Naive thymus-derived CD8-positive, alpha-beta T cell (primary cell): ENCODE results near the gene NPAS3. TPM values are rescaled to one million over a fixed set of nuclear protein-coding genes. Genes with fewer than 3 reads are reported as not detected.

Experiments used
- ATAC-seq, 2 donors: fragments of 150-1000 bp; cut with Tn5 transposase in 1 of 2; sonication (Bioruptor Pico), chemical (Tn5 transposase) in 1 of 2; 1 replicate in 1 of 2; 2 replicates in 1 of 2; pipeline ENCODE4 v1.10.0; 2021; ENCODE audit warnings: mild to moderate bottlenecking in 2 of 2, moderate library complexity in 2 of 2
- POLR2A ChIA-PET: fragments of 350-600 bp; sonication (Branson Sonifier 250); formaldehyde crosslinking; loops from one replicate; lab custom pipeline; 2021; ENCODE audit warnings: antibody characterized with exemption; lab: Charles Lee
- DNase-seq, 10 donors: peaks; one replicate each; pipeline versions ENCODE4 v3.0.0 to v3.0.0-alpha.2; 2020 to 2022
- H3K27ac Mint-ChIP-seq, 10 donors: one replicate each; pipeline ENCODE4 v1.8.0; 2020 to 2022; ENCODE audit warnings: mild to moderate bottlenecking in 10 of 10, mixed read lengths in 10 of 10, moderate library complexity in 4 of 10, inconsistent platforms in 1 of 10
- H3K27me3 Mint-ChIP-seq, 5 donors: one replicate each; pipeline ENCODE4 v1.8.0; 2021 to 2022; ENCODE audit warnings: mixed read lengths in 5 of 5
- H3K36me3 Mint-ChIP-seq, 3 donors: one replicate each; pipeline ENCODE4 v1.8.0; 2020 to 2022; ENCODE audit warnings: mixed read lengths in 3 of 3, mild to moderate bottlenecking in 2 of 3, inconsistent platforms in 1 of 3
- H3K4me1 Mint-ChIP-seq, 4 donors: one replicate each; pipeline ENCODE4 v1.8.0; 2021 to 2022; ENCODE audit warnings: mixed read lengths in 4 of 4
- H3K4me3 Mint-ChIP-seq, 10 donors: one replicate each; pipeline ENCODE4 v1.8.0; 2020 to 2022; ENCODE audit warnings: mild to moderate bottlenecking in 10 of 10, mixed read lengths in 10 of 10, moderate library complexity in 6 of 10, inconsistent platforms in 1 of 10
- H3K9me3 Mint-ChIP-seq, 9 donors: one replicate each; pipeline ENCODE4 v1.8.0; 2020 to 2022; ENCODE audit warnings: mixed read lengths in 9 of 9, mild to moderate bottlenecking in 3 of 9, inconsistent platforms in 1 of 9, moderate library complexity in 1 of 9
- polyA plus RNA-seq, 3 donors: library from polyadenylated mRNA; unstranded; fragments of 300-500 nt; fragmentation: Illumina TruSeq; gene quantifications; one replicate each; pipeline ENCODE4 v1.2.3, GENCODE V29; 2021
- total RNA-seq, 8 experiments: library from RNA in 2 of 8; stranded (reverse) in 2 of 8; gene quantifications; one replicate each; pipeline ENCODE4 v1.2.3 and lab custom pipeline; 2021 to 2026

The NPAS3 gene
- total and polyA plus RNA-seq, 5 experiments from 2014 or later, result not detected

DNA sequence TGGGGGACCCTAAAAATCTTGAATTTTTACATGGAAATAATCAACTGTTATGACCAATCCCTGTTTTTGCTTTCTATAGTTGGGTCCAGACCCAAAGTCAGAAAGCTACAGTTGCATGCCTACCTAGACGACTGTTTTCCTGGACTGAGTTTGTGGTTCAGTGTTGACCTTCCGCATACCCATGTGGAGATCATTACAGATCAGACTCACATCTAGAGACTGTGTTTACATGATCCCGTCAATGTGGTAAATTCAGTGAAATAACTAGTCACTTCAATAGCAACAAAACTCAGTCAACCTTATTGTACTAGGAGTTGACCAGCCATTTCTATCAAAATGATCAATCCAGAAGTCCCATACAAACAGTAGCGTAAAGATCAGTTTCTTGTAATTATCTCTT lies 754.6 kb downstream of the NPAS3 start:
- no peak for DNase-seq
- H3K4me1 Mint-ChIP-seq, result no peaks in the 10 kb centered on the region
- no peak overlapping the region for H3K4me3 Mint-ChIP-seq
- H3K27me3 Mint-ChIP-seq, result peaks cover 0 to 8% (median under 1%) of the 10 kb centered on the region in 5 donors
- POLR2A ChIA-PET, result no interaction called here
- no peak overlapping the region for H3K27ac Mint-ChIP-seq
- ATAC-seq, result no peak
- peaks cover 0 to 2% (median 0%) of the 10 kb centered on the region in 9 donors for H3K9me3 Mint-ChIP-seq
- H3K36me3 Mint-ChIP-seq, result no peaks in the 10 kb centered on the region

DNA sequence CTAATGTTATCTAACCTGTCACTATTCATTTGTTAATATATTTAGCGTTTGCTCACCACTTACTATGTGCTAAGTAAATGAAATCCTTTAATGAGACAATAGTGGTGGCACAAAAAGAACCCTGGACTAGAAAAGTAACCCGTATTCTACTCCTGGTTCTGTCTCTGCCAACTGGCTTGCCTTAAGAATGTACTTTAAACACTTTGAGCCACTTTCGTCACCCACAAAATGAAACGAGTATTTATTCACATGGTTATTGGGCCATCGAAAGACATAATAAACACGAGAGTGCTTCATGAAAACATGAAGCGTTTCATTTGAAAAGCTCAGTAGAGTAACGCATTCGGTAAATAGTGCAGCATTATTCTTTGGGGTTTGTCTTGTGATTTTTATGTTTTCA lies 757.5 kb downstream of the NPAS3 start:
- peaks cover 0 to 2% (median 0%) of the 10 kb centered on the region in 9 donors for H3K9me3 Mint-ChIP-seq
- no peak for ATAC-seq
- no peaks in the 10 kb centered on the region for H3K36me3 Mint-ChIP-seq
- peaks cover 0 to 7% (median 5%) of the 10 kb centered on the region in 5 donors for H3K27me3 Mint-ChIP-seq
- no peaks in the 10 kb centered on the region for H3K4me1 Mint-ChIP-seq
- DNase-seq, result no peak
- POLR2A ChIA-PET, result no interaction called here
- H3K27ac Mint-ChIP-seq, result no peak overlapping the region
- no peak overlapping the region for H3K4me3 Mint-ChIP-seq

DNA sequence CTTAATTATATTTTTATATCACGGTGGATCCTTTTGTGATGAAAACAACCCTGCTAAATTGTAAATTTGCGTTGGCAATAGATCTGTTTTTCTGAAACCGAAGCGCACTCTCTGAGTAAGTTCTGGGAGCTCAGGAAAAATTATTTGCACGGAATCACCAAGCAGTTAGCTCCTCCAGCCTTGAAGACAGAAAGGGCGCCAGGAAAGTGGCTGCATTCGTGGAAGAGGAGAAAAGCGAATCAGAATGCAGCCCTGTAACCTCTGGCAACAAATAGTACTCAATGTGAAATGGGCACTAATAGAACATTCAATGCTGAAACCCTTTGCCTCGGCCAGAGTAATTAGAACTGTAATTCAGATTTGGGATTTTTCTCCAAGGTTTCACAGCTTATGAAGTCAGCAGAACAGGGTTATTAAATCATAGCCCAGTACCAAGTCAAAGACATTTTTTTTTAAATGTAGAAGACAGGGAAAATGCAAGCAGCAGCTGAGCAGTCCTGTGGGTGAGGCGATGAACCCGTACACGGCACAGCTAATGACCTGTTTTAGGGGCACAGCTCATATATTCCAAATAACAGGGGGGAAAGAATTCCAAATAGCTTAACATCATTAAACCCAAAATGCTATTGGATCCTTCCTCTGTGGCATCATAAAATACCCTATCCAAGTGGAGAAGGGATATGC lies 760.8 kb downstream of the NPAS3 start:
- DNase-seq (no peak), ATAC-seq (no peak)
- Mint-ChIP-seq H3K27me3 (peaks cover 0 to 14% (median 7%) of the 10 kb centered on the region in 5 donors), H3K27ac (no peak overlapping the region), H3K4me3 (no peak overlapping the region), H3K9me3 (peaks cover 0 to 7% (median 0%) of the 10 kb centered on the region in 9 donors), H3K36me3 (no peaks in the 10 kb centered on the region), H3K4me1 (no peaks in the 10 kb centered on the region)
- POLR2A ChIA-PET, result no interaction called here

DNA sequence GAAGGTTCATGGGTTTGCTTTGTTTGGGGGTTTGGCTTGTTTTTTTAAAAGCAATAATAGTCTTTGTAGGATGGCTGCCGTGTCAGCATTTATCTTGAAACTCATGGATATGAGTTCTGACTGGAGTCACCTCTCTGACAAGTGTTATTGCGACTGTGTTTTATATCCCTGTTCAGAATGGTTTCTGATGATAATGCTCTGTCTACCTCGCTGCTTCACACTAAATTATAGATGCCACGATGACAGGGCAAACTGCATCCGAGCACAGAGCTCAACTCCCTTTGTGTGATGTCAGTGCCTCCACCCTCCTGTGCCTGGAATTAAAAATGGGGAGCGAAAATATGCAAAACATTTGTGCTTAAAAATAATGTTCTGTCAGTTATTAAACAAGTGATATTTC lies 761.4 kb downstream of the NPAS3 start:
- Mint-ChIP-seq H3K4me1 (no peaks in the 10 kb centered on the region), H3K36me3 (no peaks in the 10 kb centered on the region), H3K27ac (no peak overlapping the region), H3K27me3 (peaks cover 0 to 20% (median 7%) of the 10 kb centered on the region in 5 donors), H3K9me3 (peaks cover 0 to 7% (median 0%) of the 10 kb centered on the region in 9 donors), H3K4me3 (no peak overlapping the region)
- DNase-seq, result no peak
- no peak for ATAC-seq
- POLR2A ChIA-PET, result no interaction called here

DNA sequence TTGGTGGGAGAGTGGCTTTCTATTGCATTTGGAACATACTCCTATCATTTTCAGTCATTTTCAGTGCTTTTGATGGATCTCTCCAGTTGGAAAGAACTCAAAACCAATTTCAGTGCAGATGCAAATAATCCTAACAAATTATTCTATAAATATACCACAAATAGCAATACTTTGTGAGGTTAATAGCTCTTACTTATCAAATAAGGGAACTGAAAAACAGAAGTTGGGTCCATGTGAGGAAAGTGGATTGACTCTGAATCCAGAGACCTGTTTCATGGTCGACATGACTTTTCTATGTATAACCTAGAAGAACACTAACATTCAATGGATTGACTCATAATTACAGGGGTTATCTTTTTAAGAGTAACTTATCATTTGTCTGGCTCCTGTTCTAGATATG lies 763.6 kb downstream of the NPAS3 start:
- DNase-seq, result no peak
- POLR2A ChIA-PET, result no interaction called here

GRCh38 chr14:33704481-33704880 lies 765.8 kb downstream of the NPAS3 start:
- ATAC-seq, result no peak
- POLR2A ChIA-PET, result no interaction called here
- Mint-ChIP-seq H3K9me3 (peaks cover 0 to 9% (median 0%) of the 10 kb centered on the region in 9 donors), H3K4me3 (no peak overlapping the region), H3K27me3 (peaks cover 4 to 22% (median 7%) of the 10 kb centered on the region in 5 donors), H3K27ac (no peak overlapping the region), H3K4me1 (no peaks in the 10 kb centered on the region), H3K36me3 (no peaks in the 10 kb centered on the region)
- DNase-seq, result no peak

More for the DNA sequence above, 763.6 kb downstream of the NPAS3 start:
- H3K4me3 Mint-ChIP-seq, result no peak overlapping the region
- peaks cover 0 to 21% (median 9%) of the 10 kb centered on the region in 5 donors for H3K27me3 Mint-ChIP-seq
- H3K9me3 Mint-ChIP-seq, result peaks cover 0 to 7% (median 0%) of the 10 kb centered on the region in 9 donors
- no peaks in the 10 kb centered on the region for H3K4me1 Mint-ChIP-seq
- no peaks in the 10 kb centered on the region for H3K36me3 Mint-ChIP-seq
- ATAC-seq, result no peak
- no peak overlapping the region for H3K27ac Mint-ChIP-seq

DNA sequence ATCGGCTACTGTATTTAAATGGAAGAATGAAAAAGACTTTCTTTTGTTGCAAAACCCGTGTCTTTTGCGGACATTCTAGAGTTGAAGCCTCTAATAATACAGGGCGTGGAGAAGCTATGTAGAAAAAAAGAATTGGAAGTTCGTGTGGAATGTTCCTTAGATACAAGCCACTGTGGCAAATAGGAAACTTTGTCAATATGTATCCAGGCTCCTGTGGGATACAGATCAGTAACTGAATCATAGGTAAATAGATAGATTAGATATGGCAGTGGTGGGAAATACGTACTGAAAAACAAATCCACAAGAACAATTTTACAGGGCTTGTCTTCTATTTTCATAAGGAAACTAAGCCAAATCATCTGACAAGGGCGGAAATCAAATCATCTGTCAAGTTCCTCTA lies 766.8 kb downstream of the NPAS3 start:
- DNase-seq, result no peak
- Mint-ChIP-seq H3K27ac (no peak overlapping the region), H3K36me3 (no peaks in the 10 kb centered on the region), H3K4me1 (no peaks in the 10 kb centered on the region), H3K4me3 (no peak overlapping the region), H3K9me3 (peaks cover 0 to 9% (median 0%) of the 10 kb centered on the region in 9 donors), H3K27me3 (peaks cover 4 to 22% (median 5%) of the 10 kb centered on the region in 5 donors)
- POLR2A ChIA-PET, result no interaction called here
- no peak for ATAC-seq

DNA sequence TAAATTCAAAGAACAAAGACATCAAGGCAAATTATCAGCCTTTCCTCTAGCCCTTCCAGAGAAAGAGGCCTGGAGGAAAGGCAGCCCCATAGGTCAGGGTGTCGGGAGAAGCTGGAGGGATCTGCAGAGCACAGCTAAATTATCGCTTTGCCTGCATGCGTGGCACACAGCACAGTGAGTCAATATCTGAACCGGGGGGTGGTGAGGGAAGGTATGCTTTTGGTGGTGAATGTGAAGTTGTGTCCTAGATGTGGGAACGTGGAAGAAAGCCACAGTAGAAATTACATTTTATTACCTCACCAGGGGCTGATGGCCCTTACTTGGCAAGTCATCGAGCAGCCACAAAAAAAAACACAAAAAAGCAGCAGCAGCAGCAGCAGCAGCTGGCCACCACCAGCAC lies 769.0 kb downstream of the NPAS3 start:
- Mint-ChIP-seq H3K4me1 (no peaks in the 10 kb centered on the region), H3K36me3 (no peaks in the 10 kb centered on the region), H3K27me3 (peaks cover 0 to 14% (median 4%) of the 10 kb centered on the region in 5 donors), H3K27ac (no peak overlapping the region), H3K4me3 (no peak overlapping the region), H3K9me3 (peaks cover 0 to 9% (median 0%) of the 10 kb centered on the region in 9 donors)
- POLR2A ChIA-PET, result no interaction called here
- ATAC-seq (no peak), DNase-seq (no peak)

DNA sequence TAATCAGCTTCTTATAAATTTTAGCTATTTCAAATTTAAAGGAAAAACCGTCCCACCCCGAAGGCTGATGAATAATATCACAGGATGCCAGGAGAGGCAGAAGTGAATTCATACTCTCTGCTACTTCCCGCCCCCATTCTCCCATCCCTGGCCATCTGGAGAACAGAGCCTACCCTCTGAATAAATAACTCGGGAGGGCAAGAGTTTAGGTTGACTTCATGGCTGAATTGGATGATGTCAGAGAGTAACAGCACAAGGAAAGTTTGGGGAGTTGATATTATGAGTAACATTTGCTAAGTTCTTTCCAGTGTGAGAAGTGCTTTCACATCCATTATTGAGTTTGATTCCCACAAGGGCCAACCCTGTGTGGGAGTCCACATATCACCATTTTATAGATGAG lies 770.6 kb downstream of the NPAS3 start:
- Mint-ChIP-seq H3K4me1 (no peaks in the 10 kb centered on the region), H3K9me3 (peaks cover 0 to 10% (median 0%) of the 10 kb centered on the region in 9 donors), H3K4me3 (no peak overlapping the region), H3K27me3 (peaks cover 0 to 20% (median 5%) of the 10 kb centered on the region in 5 donors), H3K27ac (no peak overlapping the region), H3K36me3 (no peaks in the 10 kb centered on the region)
- ATAC-seq (no peak), DNase-seq (no peak)
- POLR2A ChIA-PET, result no interaction called here

DNA sequence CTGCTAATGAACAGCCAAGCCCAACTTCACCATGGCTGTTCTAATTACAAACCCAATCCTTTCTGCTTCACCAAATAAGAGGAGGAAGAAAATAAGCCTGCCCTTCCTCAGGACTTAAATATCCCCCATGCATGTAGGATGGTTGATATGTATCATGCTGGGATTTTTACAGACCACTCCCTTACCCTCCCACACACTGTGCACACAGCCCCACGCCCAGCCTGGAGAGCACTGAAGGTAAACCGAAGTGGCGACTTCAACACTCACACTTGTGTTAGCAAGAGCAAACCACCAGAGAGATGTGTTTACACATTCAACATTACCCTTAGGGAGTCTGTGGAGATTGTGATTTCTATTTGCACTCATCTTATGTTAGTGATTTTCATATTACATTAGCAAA lies 771.0 kb downstream of the NPAS3 start:
- H3K9me3 Mint-ChIP-seq, result peaks cover 0 to 12% (median 0%) of the 10 kb centered on the region in 9 donors

DNA sequence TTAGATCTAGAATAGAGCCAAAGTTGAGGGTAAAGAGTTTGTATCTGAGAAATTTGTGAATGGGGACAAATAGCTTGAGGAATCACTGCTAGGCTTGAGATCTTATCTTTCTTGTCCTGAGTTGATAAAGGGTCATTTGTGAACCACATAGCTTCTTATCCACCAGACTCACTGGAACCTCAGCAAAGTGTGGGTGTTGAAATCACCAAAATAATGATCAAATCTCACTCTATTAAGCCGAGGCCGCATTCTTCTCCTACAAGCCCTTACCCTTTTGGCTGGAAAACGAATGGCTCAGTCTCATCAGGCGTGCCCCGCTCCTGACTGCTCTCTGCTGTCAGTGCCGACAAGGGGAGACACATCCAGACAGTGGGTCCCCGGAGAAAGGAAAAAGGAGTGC lies 771.6 kb downstream of the NPAS3 start:
- Mint-ChIP-seq H3K4me1 (no peaks in the 10 kb centered on the region), H3K27me3 (peaks cover 0 to 11% (median 5%) of the 10 kb centered on the region in 5 donors), H3K4me3 (no peak overlapping the region), H3K27ac (no peak overlapping the region), H3K36me3 (no peaks in the 10 kb centered on the region), H3K9me3 (peaks cover 0 to 12% (median 0%) of the 10 kb centered on the region in 9 donors)
- ATAC-seq (no peak), DNase-seq (no peak)
- POLR2A ChIA-PET, result no interaction called here

More for the DNA sequence above, 771.0 kb downstream of the NPAS3 start:
- no peaks in the 10 kb centered on the region for H3K4me1 Mint-ChIP-seq
- DNase-seq (no peak), ATAC-seq (no peak)
- H3K4me3 Mint-ChIP-seq, result no peak overlapping the region
- H3K36me3 Mint-ChIP-seq, result no peaks in the 10 kb centered on the region
- H3K27ac Mint-ChIP-seq, result no peak overlapping the region
- H3K27me3 Mint-ChIP-seq, result peaks cover 0 to 17% (median 5%) of the 10 kb centered on the region in 5 donors
- POLR2A ChIA-PET, result no interaction called here

- ATAC-seq, result no peak
- Mint-ChIP-seq H3K27me3 (peaks cover 0 to 15% (median 4%) of the 10 kb centered on the region in 5 donors), H3K9me3 (peaks cover 0 to 18% (median 0%) of the 10 kb centered on the region in 9 donors), H3K4me1 (no peaks in the 10 kb centered on the region), H3K4me3 (no peak overlapping the region), H3K36me3 (no peaks in the 10 kb centered on the region), H3K27ac (no peak overlapping the region)
- DNase-seq, result no peak
- POLR2A ChIA-PET, result no interaction called here
Measured at GRCh38 chr14:33711194-33711593, 772.5 kb downstream of the NPAS3 start.

DNA sequence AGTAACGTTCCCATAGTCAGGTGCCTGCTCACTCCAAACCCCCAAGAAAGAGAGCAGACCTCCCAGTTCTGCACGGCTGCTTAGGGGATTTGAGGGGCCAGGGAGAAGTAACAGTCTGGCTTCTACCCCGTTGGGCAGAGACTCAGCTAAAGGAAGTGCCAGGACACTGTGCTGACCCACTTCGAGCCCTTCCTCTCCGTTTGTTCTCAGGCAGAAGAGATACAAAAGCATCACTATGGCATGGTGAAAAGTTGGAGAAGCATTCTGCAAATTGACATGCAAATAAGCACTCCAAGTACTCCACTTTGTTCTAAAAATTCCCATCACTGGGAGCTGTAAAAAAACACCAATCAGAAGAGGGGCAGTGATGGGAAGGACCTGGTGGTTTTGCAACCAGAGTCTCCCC lies 773.1 kb downstream of the NPAS3 start:
- Mint-ChIP-seq H3K9me3 (peaks cover 0 to 24% (median 0%) of the 10 kb centered on the region in 9 donors), H3K27me3 (peaks cover 0 to 22% (median 5%) of the 10 kb centered on the region in 5 donors), H3K36me3 (no peaks in the 10 kb centered on the region), H3K27ac (no peak overlapping the region), H3K4me3 (no peak overlapping the region), H3K4me1 (no peaks in the 10 kb centered on the region)
- POLR2A ChIA-PET, result no interaction called here
- DNase-seq (no peak), ATAC-seq (no peak)
